Mammary epithelial cell (primary cell): Measurements from ENCODE around the gene LRRC53.

ENCODE experiments used
- CTCF ChIP-seq, 2 donors: IDR thresholded peaks in 1 of 2; conservative IDR thresholded peaks in 1 of 2; 2 replicates each; pipeline ENCODE4 v1.5.1; 2011 to 2012; ENCODE audit warnings: inconsistent platforms in 2 of 2, low read length in 2 of 2, mild to moderate bottlenecking in 2 of 2, control low read depth in 1 of 2, low read depth in 1 of 2; ENCODE audit not compliant: insufficient read depth in 1 of 2; ENCODE audit errors: extremely low read depth in 1 of 2
- EZH2 ChIP-seq: IDR thresholded peaks from 2 replicates; pipeline ENCODE4 v1.6.1; 2012; ENCODE audit warnings: low read length, inconsistent platforms, borderline replicate concordance

- TF ChIP-seq EZH2 (no peak), CTCF (conservative IDR thresholded peaks at IDR 0.05 in 1 of 2, IDR thresholded peaks at IDR 0.05 in 1 of 2; ENCODE audit: extremely low read depth in 1 of 2, insufficient read depth in 1 of 2, low read depth in 1 of 2, low read length in 2 of 2) (no peak)
These were observed 9.6 kb downstream of the LRRC53 start for GRCh38 chr1:74502858-74503257.
